Measurements from ENCODE around the gene CCDC157.

GRCh38 chr22:30413001-30413400 lies 56.2 kb downstream of the CCDC157 start:
- TF ChIP-seq EP300 (IDR thresholded peaks at IDR 0.05) = no peak
- TF ChIP-seq CTCF (IDR thresholded peaks at IDR 0.05) = no peak
- no peak for TF ChIP-seq POLR2AphosphoS5 (IDR thresholded peaks at IDR 0.05)
- no peak for TF ChIP-seq POLR2A (IDR thresholded peaks at IDR 0.05)

Data from upper lobe of left lung (tissue), 4 donors.